Spleen (tissue), 11 donors: ENCODE measurements around the gene ZNF385C. TPM values are rescaled to one million over a fixed set of nuclear protein-coding genes. Genes with fewer than 3 reads are reported as not detected.

ENCODE experiments used
- DNase-seq: peaks from one replicate; pipeline ENCODE4 v3.0.0-alpha.2; 2020
- H3K27ac ChIP-seq, 8 donors: fragments of 200-600 bp; sonication (generic) in 7 of 8; 1 replicate in 4 of 8; 2 replicates in 4 of 8; pipeline versions ENCODE4 v1.5.0 to v1.8.0; 2016 to 2021; ENCODE audit warnings: inconsistent platforms in 4 of 8, mild to moderate bottlenecking in 4 of 8, moderate library complexity in 1 of 8
- H3K27me3 ChIP-seq, 7 donors: fragments of 200-600 bp; sonication (generic) in 6 of 7; replicated peaks in 1 of 7; 1 replicate in 4 of 7; 2 replicates in 3 of 7; pipeline versions ENCODE4 v1.5.0 to v1.8.0; 2016 to 2021; ENCODE audit warnings: inconsistent platforms in 3 of 7, mild to moderate bottlenecking in 1 of 7
- H3K36me3 ChIP-seq, 6 donors: fragments of 200-600 bp; sonication (generic) in 5 of 6; 1 replicate in 4 of 6; 2 replicates in 2 of 6; pipeline versions ENCODE4 v1.5.0 to v1.8.0; 2016 to 2021; ENCODE audit warnings: inconsistent platforms in 2 of 6
- H3K4me1 ChIP-seq, 6 donors: fragments of 200-600 bp; sonication (generic) in 5 of 6; 1 replicate in 3 of 6; 2 replicates in 3 of 6; pipeline versions ENCODE4 v1.5.0 to v1.8.0; 2016 to 2021; ENCODE audit warnings: inconsistent platforms in 3 of 6
- H3K4me3 ChIP-seq, 8 donors: fragments of 200-600 bp; sonication (generic) in 7 of 8; 1 replicate in 4 of 8; 2 replicates in 4 of 8; pipeline versions ENCODE4 v1.5.0 to v1.8.0; 2016 to 2021; ENCODE audit warnings: inconsistent platforms in 4 of 8, mild to moderate bottlenecking in 4 of 8, moderate library complexity in 2 of 8
- H3K9me3 ChIP-seq, 8 donors: fragments of 200-600 bp; sonication (generic) in 7 of 8; 1 replicate in 4 of 8; 2 replicates in 4 of 8; pipeline versions ENCODE4 v1.5.0 to v1.8.0; 2016 to 2021; ENCODE audit warnings: inconsistent platforms in 4 of 8
- CTCF ChIP-seq, 11 experiments: fragments of 200-600 bp in 7 of 11; fragments of 450-650 bp in 4 of 11; sonication (generic) in 4 of 11; IDR thresholded peaks in 8 of 11; conservative IDR thresholded peaks in 3 of 11; 1 replicate in 7 of 11; 2 replicates in 4 of 11; pipeline versions ENCODE4 v1.4.0 to v1.8.0; 2016 to 2021; ENCODE audit warnings: antibody characterized with exemption in 11 of 11, inconsistent platforms in 4 of 11, mild to moderate bottlenecking in 1 of 11
- POLR2A ChIP-seq, 3 donors: fragments of 450-650 bp; IDR thresholded peaks; one replicate each; pipeline ENCODE4 v1.5.1; 2017; ENCODE audit warnings: antibody characterized with exemption in 3 of 3, mild to moderate bottlenecking in 1 of 3
- POLR2AphosphoS5 ChIP-seq, 3 donors: sonication (generic); formaldehyde crosslinking; IDR thresholded peaks; one replicate each; pipeline ENCODE4 v1.5.1; 2017; ENCODE audit warnings: antibody characterized with exemption in 3 of 3
- WGBS, 5 donors: extraction: QIAGEN DNeasy Blood & Tissue Kit in 3 of 5; methylation state at CpG; one replicate each; pipeline versions ENCODE4 v1.1.5 to v1.1.7; 2013 to 2018; 5-methylcytosine and 5-hydroxymethylcytosine counted together
- intact Hi-C: fragments of 100-400 bp; cut with DNase I; formaldehyde crosslinking; loops from one replicate; pipeline ENCODE4 v1.15.0; 2023; ENCODE audit warnings: low total_unique reads
- polyA plus RNA-seq, 3 donors: library from polyadenylated mRNA; stranded (reverse); fragments of 200-250 nt; gene quantifications; one replicate each; pipeline ENCODE4 v1.2.1, GENCODE V29; 2013
- total RNA-seq, 7 donors: library from RNA; depleted of rRNA in 3 of 7; stranded (reverse); fragments of >200 nt in 3 of 7; fragmentation: NEBNext Ultra II Directional in 4 of 7; extraction: Animal tissue kit (Norgen Biotek cat#: 25700) in 4 of 7; gene quantifications; one replicate each; pipeline versions ENCODE4 v1.1.0 to v1.2.1, GENCODE V29; 2016 to 2021
- donor health status: healthy with polysubstance abuse.
- donor health status: DM: no; HTN: no; CAD: no; lungs with moderate emphysema.
- donor health status: DM: no; HTN: no; CAD: no.
- donor health status: Bipolar disorder and iron deficiency.
- donor health status: healthy.
- donor health status: DM: no; HTN: no; CAD: no.
- donor health status: DM: yes; HTN: yes; CAD: no.

The ZNF385C gene
- total and polyA plus RNA-seq, 10 donors = 0.17 to 0.60 (median 0.41) TPM; not detected in 2

- DNase-seq = no peak
- H3K27ac ChIP-seq = no peak overlapping the region
- no peak overlapping the region for H3K4me3 ChIP-seq
- TF ChIP-seq POLR2A (IDR thresholded peaks at IDR 0.05) (no peak), CTCF (IDR thresholded peaks at IDR 0.05 in 8 of 11, conservative IDR thresholded peaks at IDR 0.05 in 3 of 11) (peak in 1 of 11 experiments; percentile 14), POLR2AphosphoS5 (IDR thresholded peaks at IDR 0.05) (no peak)
- no peaks in the 10 kb centered on the region for H3K27me3 ChIP-seq
- peaks cover 0 to 34% (median 0%) of the 10 kb centered on the region in 6 donors for H3K36me3 ChIP-seq
- 75 to 85% (median 79%) methylated on average over 4 of the region's 4 CpGs for WGBS, 5 donors
- intact Hi-C loops = no loop called here
- H3K4me1 ChIP-seq = peaks cover 25 to 97% (median 80%) of the 10 kb centered on the region in 6 donors
- no peaks in the 10 kb centered on the region for H3K9me3 ChIP-seq
These were observed 89.1 kb downstream of the ZNF385C start for GRCh38 chr17:42009170-42009569.

- DNase-seq = no peak
- Histone ChIP-seq H3K27ac (no peak overlapping the region), H3K27me3 (no peaks in the 10 kb centered on the region), H3K36me3 (peaks cover 0 to 58% (median 20%) of the 10 kb centered on the region in 6 donors), H3K9me3 (no peaks in the 10 kb centered on the region), H3K4me1 (peaks cover 7 to 97% (median 66%) of the 10 kb centered on the region in 6 donors), H3K4me3 (no peak overlapping the region)
- TF ChIP-seq POLR2AphosphoS5 (IDR thresholded peaks at IDR 0.05) = no peak
- TF ChIP-seq POLR2A (IDR thresholded peaks at IDR 0.05) = no peak
- TF ChIP-seq CTCF (IDR thresholded peaks at IDR 0.05 in 8 of 11, conservative IDR thresholded peaks at IDR 0.05 in 3 of 11) = no peak
- intact Hi-C loops = no loop called here
- 78 to 84% (median 81%) methylated on average over 1 of the region's 1 CpG for WGBS, 5 donors
These were observed 93.1 kb downstream of the ZNF385C start for GRCh38 chr17:42005166-42005565.

GRCh38 chr17:42002792-42003301 lies 95.4 kb downstream of the ZNF385C start:
- Histone ChIP-seq H3K36me3 (peaks cover 2 to 60% (median 41%) of the 10 kb centered on the region in 6 donors), H3K9me3 (no peaks in the 10 kb centered on the region), H3K27me3 (no peaks in the 10 kb centered on the region), H3K27ac (peak overlapping the region in 1 of 8 donors; percentile 18), H3K4me3 (no peak overlapping the region), H3K4me1 (peaks cover 0 to 81% (median 51%) of the 10 kb centered on the region in 6 donors)
- 81 to 91% (median 86%) methylated on average over 3 of the region's 3 CpGs for WGBS, 5 donors
- TF ChIP-seq CTCF (IDR thresholded peaks at IDR 0.05 in 8 of 11, conservative IDR thresholded peaks at IDR 0.05 in 3 of 11) (no peak), POLR2A (IDR thresholded peaks at IDR 0.05) (no peak), POLR2AphosphoS5 (IDR thresholded peaks at IDR 0.05) (no peak)
- DNase-seq = no peak
- intact Hi-C loops = no loop called here

- H3K36me3 ChIP-seq = peaks cover 2 to 66% (median 47%) of the 10 kb centered on the region in 6 donors
These were observed 96.0 kb downstream of the ZNF385C start for GRCh38 chr17:42002175-42002791.

More at GRCh38 chr17:42002175-42002791, 96.0 kb downstream of the ZNF385C start:
- intact Hi-C loops = no loop called here
- 81 to 88% (median 82%) methylated on average over 7 of the region's 7 CpGs for WGBS, 5 donors
- Histone ChIP-seq H3K4me1 (peaks cover 0 to 80% (median 48%) of the 10 kb centered on the region in 6 donors), H3K27me3 (no peaks in the 10 kb centered on the region), H3K9me3 (no peaks in the 10 kb centered on the region), H3K4me3 (no peak overlapping the region), H3K27ac (no peak overlapping the region)
- DNase-seq = no peak
- TF ChIP-seq CTCF (IDR thresholded peaks at IDR 0.05 in 8 of 11, conservative IDR thresholded peaks at IDR 0.05 in 3 of 11) = no peak
- no peak for TF ChIP-seq POLR2AphosphoS5 (IDR thresholded peaks at IDR 0.05)
- TF ChIP-seq POLR2A (IDR thresholded peaks at IDR 0.05) = no peak
